HL-60/S4 (cell line): ENCODE data around the gene BRIX1.

Source experiments
- in situ Hi-C: fragments of 300-500 bp; cut with MboI; formaldehyde crosslinking; loops from 2 replicates; pipeline ENCODE4 v1.14.3; 2022; ENCODE audit warnings: low sequenced_read_pairs

Gene BRIX1

GRCh38 chr5:34915139-34915855 lies at the start of gene BRIX1, which contains the start of gene RAD1:
BRIX1 (plus strand) TSS chr5:34915711; CDS start chr5:34915739, 28 bp downstream.
RAD1 (minus strand) TSS chr5:34915504; CDS start chr5:34914892, 612 bp downstream.
- in situ Hi-C loops, result no loop called here

DNA sequence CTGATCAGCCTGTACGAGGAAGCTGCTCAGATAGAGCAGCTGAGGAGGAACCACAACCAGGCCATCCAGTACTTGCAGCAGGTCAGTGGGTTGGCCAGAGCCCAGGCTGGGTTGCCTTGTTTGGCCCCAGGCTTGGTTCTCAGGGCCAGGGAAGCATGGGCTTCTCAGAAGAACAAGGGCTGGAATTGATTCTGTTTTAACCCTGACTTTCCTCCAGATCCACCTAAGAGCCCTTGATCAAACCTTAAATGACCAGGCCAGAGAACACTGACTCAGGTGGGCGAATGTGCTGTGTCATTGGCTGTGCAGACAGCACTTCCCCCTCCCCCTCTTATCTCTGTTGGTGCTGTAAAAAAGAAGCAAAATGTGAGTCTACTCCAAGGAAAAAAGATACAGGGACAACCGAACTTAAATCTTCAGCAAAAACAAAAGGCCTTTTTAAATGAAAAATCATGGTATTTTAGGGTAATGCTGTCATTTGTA lies 48.5 kb upstream of the BRIX1 start:
- in situ Hi-C loops, result no loop called here

DNA sequence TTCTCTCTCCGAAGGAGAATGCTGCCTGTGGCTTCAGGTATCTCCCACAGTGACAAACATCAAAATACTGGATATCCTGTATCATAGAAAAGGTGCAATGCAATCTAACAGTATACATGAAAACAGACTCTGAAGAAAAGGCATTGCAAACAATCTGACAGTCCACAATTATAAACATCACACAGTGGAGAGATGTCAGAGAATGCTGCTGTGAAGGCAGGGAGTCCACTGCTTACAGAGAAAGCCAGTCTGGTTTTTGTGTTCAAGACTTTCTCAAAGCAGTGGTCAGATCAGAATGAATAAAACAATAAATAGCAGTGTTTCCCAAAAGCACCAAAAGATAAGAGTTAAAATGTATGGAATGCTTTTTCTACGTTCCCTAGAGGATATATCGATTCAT lies 47.9 kb upstream of the BRIX1 start:
- in situ Hi-C loops, result no loop called here

GRCh38 chr5:34868791-34869190 lies 46.7 kb upstream of the BRIX1 start:
- in situ Hi-C loops, result no loop called here

- in situ Hi-C loops, result no loop called here
Measured at GRCh38 chr5:34869256-34869655, 46.3 kb upstream of the BRIX1 start.

DNA sequence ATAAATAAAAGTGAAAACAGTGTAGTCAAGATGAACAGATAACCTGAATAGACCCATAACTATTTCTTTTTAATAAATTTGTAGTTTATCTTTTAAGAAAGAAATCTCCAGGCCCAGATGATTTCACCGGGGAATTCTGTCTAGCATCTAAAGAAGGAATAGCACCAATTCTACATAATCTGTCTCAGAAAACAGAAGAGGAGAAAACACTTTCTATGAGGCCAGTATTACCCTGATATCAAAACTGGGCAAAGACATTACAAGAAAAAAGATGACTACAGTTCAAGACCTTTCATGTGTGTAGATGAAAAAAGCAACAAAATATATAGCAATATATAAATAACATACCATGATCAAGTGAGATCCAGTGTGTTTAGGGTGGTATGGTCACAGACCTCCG lies 45.1 kb upstream of the BRIX1 start:
- in situ Hi-C loops, result no loop called here

- in situ Hi-C loops, result no loop called here
Measured at GRCh38 chr5:34876275-34876674, 39.2 kb upstream of the BRIX1 start.

GRCh38 chr5:34881246-34881645 lies 34.3 kb upstream of the BRIX1 start:
- in situ Hi-C loops, result no loop called here

DNA sequence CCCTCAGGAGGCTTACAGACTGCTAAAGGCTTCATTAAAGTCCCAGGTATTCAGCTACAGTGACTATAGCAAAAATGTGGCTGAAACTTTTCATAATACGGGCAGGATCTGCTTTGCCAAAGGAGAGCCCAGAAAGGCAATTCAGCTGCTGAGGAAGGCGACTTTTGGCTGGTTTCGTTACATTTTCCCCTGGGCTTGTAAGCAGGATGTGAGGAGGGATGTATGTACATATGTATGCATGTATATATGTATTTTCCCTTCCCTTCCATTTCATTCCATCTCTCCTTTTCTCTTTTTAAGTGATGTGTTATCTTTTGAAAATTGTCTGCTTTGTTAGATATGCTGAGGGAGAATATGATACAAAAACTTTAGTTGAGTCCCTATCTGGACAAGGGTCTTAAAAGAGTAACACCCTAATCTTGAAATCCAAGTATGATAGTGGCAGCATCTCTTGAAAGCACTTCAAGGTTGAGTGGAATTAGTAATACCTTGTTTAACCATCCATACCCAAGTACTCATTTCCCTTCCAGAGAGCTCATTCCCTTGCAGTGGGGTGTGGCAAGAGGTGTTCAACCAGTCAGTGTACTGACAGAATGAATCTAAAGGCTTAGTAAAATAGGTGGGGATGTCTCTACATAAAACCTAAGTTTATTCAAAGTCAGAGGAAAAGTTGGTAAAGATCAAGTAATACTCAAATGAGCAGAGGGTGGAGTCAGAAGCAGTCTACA lies 29.0 kb upstream of the BRIX1 start:
- in situ Hi-C loops, result no loop called here

GRCh38 chr5:34889394-34889793 lies 26.1 kb upstream of the BRIX1 start:
- in situ Hi-C loops, result no loop called here

DNA sequence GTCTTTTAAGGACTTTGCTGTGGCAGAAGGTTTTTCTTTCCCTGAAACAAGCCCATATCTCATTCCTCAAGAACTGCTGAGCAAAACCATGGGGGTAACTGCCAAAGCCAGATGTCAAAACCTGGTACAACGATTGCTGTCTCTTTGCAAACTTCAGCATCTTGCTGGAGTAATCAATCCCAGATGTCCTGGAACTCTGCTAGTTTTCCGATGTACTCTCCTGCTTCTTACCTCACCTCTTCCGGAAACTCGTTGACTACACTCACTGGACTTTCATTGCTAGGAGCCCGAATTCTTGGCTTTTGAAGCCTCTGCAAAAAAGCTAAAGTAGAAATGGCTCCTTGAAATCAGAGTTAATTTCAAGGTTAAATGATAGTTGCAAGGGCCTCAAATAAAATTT lies 23.5 kb upstream of the BRIX1 start:
- in situ Hi-C loops, result no loop called here

DNA sequence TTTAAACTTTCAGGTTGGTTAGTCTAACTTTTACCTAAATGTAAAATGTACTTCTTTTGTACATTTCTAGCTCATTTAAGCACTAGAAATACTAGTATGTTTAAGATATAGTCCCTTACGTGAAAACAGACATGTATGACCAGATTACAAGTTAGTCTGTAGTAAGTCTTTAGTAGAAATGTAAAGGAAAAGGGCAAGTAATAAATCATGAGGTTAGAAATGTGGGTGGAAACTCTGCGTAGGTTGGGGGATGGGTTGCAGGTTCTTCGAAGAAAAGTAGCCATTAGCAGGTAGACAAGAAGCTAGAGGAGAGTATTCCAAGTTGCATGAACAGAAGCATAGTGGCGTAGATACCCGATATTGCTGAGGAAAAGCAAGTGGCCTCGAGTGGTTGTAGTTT lies 23.1 kb upstream of the BRIX1 start:
- in situ Hi-C loops, result no loop called here

DNA sequence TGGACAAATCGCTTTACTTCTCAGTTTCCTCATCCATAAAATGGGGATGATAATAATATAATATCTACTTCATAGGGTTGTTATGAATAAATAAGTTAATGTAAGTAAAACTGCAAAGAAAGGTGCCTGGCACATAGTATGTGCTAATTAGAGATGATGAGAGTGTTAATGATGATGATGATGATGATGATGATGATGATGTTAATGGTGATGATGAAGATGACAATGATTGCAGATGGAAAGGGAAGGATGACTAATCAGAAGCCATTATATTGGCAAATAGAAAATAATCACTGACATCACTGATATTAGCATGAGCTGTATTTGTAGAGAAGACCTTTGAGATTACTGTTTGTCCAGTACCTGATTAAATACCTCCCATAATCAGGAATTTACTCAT lies 20.8 kb upstream of the BRIX1 start:
- in situ Hi-C loops, result no loop called here

GRCh38 chr5:34895641-34896419 lies 19.7 kb upstream of the BRIX1 start:
- in situ Hi-C loops, result no loop called here

- in situ Hi-C loops, result no loop called here
Measured at GRCh38 chr5:34897646-34898045, 17.9 kb upstream of the BRIX1 start.

DNA sequence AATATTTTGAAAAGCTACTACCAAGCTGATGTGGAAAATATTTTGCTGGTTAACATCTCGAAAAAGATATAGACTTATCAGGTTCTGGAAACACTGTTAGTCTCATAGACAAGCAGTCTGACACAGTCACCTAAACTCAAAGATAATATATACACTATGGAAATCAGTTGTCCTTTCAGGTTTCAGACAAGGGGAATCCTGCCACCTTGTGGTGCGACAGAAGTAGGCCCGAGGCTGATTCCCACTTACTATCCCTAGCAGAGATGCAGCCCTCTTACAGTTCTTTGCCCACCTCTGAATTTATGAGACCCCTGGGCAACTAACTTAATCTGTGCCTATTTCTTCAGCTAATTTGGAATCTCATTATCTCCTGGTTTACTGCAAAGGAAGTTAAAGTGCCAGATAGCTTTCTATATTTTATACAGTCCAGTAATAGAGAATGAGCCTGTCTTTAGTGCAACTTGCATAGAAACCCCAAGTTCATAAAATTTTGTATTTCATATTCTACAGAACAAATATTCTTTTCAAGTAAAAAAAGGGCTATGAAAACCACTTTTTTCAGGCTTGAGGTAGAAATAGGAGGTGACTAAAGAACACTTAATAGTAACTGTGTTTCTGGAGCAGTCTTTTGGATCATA lies 17.1 kb upstream of the BRIX1 start:
- in situ Hi-C loops, result no loop called here

DNA sequence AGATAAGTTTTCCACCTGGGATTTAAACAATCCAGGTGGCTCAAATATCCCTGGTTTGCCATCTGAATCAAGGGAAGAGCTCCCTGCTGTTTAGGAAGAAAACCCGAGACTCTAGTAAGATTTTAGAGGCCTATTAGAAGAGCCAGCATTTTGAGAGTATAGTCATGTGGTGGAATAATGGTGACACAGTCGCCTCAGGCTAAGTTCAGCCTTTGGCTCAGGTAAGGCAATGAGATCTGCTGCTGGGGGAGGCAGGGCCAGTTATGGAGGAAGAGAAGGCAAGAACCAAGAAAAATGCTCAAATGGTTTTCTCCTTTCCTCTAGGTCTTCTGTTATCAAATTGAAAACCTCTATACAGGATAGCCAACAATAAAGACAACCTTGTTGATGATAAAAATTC lies 16.4 kb upstream of the BRIX1 start:
- in situ Hi-C loops, result no loop called here

DNA sequence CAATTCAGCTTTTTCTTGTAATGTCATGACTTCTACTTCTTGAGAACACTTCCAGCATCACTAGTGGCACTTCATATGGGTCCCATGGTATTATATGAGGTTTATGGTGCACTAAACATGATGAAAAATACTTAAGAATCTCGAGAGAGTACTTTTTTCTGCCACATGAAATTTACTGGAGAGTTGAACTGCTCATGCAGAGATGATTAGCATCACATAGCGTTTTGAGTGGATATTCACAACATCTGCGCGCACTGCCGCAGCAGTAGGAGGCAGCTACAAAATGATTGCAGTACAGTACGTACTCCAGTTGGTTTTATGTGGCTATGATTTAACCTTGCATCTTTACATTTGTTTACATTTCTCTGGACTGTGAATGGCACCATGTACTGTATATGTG lies 14.9 kb upstream of the BRIX1 start:
- in situ Hi-C loops, result no loop called here

GRCh38 chr5:34903260-34903659 lies 12.3 kb upstream of the BRIX1 start:
- in situ Hi-C loops, result no loop called here

DNA sequence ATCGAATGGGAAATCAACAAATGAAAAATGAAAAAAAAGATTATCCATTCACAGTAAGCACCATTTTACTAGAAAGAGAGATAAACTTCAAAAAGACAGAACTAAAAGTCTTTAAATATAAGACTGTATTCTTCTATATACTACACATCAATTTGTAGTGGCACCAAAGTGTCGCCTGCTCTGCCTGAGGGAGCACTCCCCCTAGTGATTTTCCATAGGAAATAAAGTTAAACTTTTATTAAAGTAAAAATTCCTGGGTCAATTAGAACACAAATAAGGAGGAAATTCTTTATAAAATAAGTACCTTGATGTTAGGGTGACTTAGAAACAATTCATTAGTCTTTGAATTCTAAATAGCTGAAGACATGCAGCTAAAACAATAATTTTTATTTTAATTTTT lies 9.9 kb upstream of the BRIX1 start:
- in situ Hi-C loops, result no loop called here

DNA sequence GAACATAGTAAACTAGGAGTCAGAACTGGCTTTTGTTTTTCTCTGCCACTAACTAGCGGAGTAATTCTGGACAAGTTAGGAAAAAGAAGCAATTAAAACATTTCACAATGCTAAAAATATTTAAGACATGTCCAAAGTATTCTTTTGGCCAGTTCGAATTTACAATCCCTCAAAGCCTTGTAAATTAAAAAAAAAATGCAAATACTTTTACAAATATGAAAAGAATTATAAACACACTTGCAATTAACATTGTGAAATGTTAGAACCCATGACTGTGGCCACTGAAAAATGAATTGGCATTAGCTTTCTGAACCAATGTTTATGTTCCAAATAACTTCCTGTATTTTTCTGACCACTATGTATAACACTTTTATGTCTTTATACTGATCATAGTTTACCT lies 2.4 kb upstream of the BRIX1 start:
- in situ Hi-C loops, result no loop called here
